NCI-H526 (cell line): ENCODE measurements around the gene ARHGEF10L.

Source experiments
- DNase-seq, 2 experiments: peaks; one replicate each; lab custom pipeline; 2025; lab: John Stamatoyannopoulos, UW

The ARHGEF10L gene

GRCh38 chr1:17709981-17710380 lies 170.5 kb downstream of the ARHGEF10L start:
- no peak for DNase-seq

GRCh38 chr1:17710889-17711576 lies 171.5 kb downstream of the ARHGEF10L start:
- no peak for DNase-seq

- no peak for DNase-seq
These were observed 172.0 kb downstream of the ARHGEF10L start for GRCh38 chr1:17711577-17711910.

- no peak for DNase-seq
These were observed 172.4 kb downstream of the ARHGEF10L start for GRCh38 chr1:17711941-17712340.

- no peak for DNase-seq
These were observed 174.5 kb downstream of the ARHGEF10L start for GRCh38 chr1:17713993-17714392.

- peak; percentile 25 to 62 for DNase-seq
These were observed 178.4 kb downstream of the ARHGEF10L start for GRCh38 chr1:17717594-17718535.

- DNase-seq: no peak
These were observed 180.4 kb downstream of the ARHGEF10L start for GRCh38 chr1:17719874-17720273.

GRCh38 chr1:17721444-17721843 lies 181.9 kb downstream of the ARHGEF10L start:
- DNase-seq: no peak

GRCh38 chr1:17723684-17724083 lies 184.2 kb downstream of the ARHGEF10L start:
- no peak for DNase-seq

- no peak for DNase-seq
These were observed 184.7 kb downstream of the ARHGEF10L start for GRCh38 chr1:17724150-17724549.

GRCh38 chr1:17725084-17725719 lies 185.7 kb downstream of the ARHGEF10L start:
- peak; percentile 48 to 70 for DNase-seq

- DNase-seq: no peak
These were observed 186.5 kb downstream of the ARHGEF10L start for GRCh38 chr1:17725811-17726582.

GRCh38 chr1:17728123-17728712 lies 188.7 kb downstream of the ARHGEF10L start:
- DNase-seq: no peak

- no peak for DNase-seq
These were observed 189.8 kb downstream of the ARHGEF10L start for GRCh38 chr1:17729248-17729647.

GRCh38 chr1:17729909-17730308 lies 190.4 kb downstream of the ARHGEF10L start:
- no peak for DNase-seq

GRCh38 chr1:17731460-17731859 lies 192.0 kb downstream of the ARHGEF10L start:
- no peak for DNase-seq

GRCh38 chr1:17732475-17732874 lies 193.0 kb downstream of the ARHGEF10L start:
- DNase-seq: no peak

GRCh38 chr1:17733661-17734060 lies 194.2 kb downstream of the ARHGEF10L start:
- DNase-seq: no peak

- no peak for DNase-seq
These were observed 195.1 kb downstream of the ARHGEF10L start for GRCh38 chr1:17734609-17735008.

- no peak for DNase-seq
These were observed 195.8 kb downstream of the ARHGEF10L start for GRCh38 chr1:17735348-17735747.

- no peak for DNase-seq
These were observed 196.3 kb downstream of the ARHGEF10L start for GRCh38 chr1:17735793-17736192.

GRCh38 chr1:17736625-17737024 lies 197.1 kb downstream of the ARHGEF10L start:
- DNase-seq: no peak
